Smooth muscle cell (in vitro differentiated cells): Measurements from ENCODE around the gene FAM9A. TPM values are rescaled to one million over a fixed set of nuclear protein-coding genes. Genes with fewer than 3 reads are reported as not detected.

Experiments
- DNase-seq: peaks from one replicate; lab custom pipeline; 2025; ENCODE audit not compliant: unreplicated experiment; lab: John Stamatoyannopoulos, UW
- H2AFZ ChIP-seq: fragments of 200-600 bp; sonication (generic); 2 replicates; pipeline ENCODE4 v1.6.0; 2016; ENCODE audit warnings: antibody characterized with exemption, low read depth, mild to moderate bottlenecking
- H3F3A ChIP-seq: fragments of 200-600 bp; sonication (generic); 2 replicates; pipeline ENCODE4 v1.6.0; 2017; ENCODE audit warnings: antibody characterized with exemption, low read depth
- H3K27ac ChIP-seq: fragments of 200-600 bp; sonication (generic); 2 replicates; pipeline ENCODE4 v1.5.1; 2016; ENCODE audit warnings: low read depth, mild to moderate bottlenecking
- H3K27me3 ChIP-seq: fragments of 200-600 bp; sonication (generic); 2 replicates; pipeline ENCODE4 v1.6.1; 2016; ENCODE audit warnings: low read depth, mild to moderate bottlenecking
- H3K36me3 ChIP-seq: fragments of 200-600 bp; sonication (generic); 2 replicates; pipeline ENCODE4 v1.5.1; 2016; ENCODE audit warnings: low read depth
- H3K4me1 ChIP-seq: fragments of 200-600 bp; sonication (generic); 2 replicates; pipeline ENCODE4 v1.5.1; 2016; ENCODE audit warnings: low read depth
- H3K4me2 ChIP-seq: fragments of 200-600 bp; sonication (generic); 2 replicates; pipeline ENCODE4 v1.6.0; 2016; ENCODE audit warnings: mild to moderate bottlenecking
- H3K4me3 ChIP-seq: fragments of 200-600 bp; sonication (generic); 2 replicates; pipeline ENCODE4 v1.5.1; 2016; ENCODE audit warnings: mild to moderate bottlenecking
- H3K79me2 ChIP-seq: fragments of 200-600 bp; sonication (generic); 2 replicates; pipeline ENCODE4 v1.6.0; 2016; ENCODE audit warnings: low read depth, mild to moderate bottlenecking
- H3K9ac ChIP-seq: fragments of 200-600 bp; sonication (generic); 2 replicates; pipeline ENCODE4 v1.6.0; 2016; ENCODE audit warnings: low read depth
- H3K9me3 ChIP-seq: fragments of 200-600 bp; sonication (generic); replicated peaks from 2 replicates; pipeline ENCODE4 v1.5.1; 2016; ENCODE audit warnings: low read depth
- H4K20me1 ChIP-seq: fragments of 200-600 bp; sonication (generic); 2 replicates; pipeline ENCODE4 v1.6.0; 2016; ENCODE audit warnings: low read depth
- WGBS: methylation state at CpG from one replicate; pipeline ENCODE4 v1.1.7; 2016; ENCODE audit warnings: low lambda C conversion rate; 5-methylcytosine and 5-hydroxymethylcytosine counted together
- polyA plus RNA-seq: library from polyadenylated mRNA; unstranded; fragments of >200 nt; fragmentation: Nextera tagmentation; extraction: Ambion mirVana; gene quantifications from 2 replicates; pipeline ENCODE4 v1.2.1, GENCODE V29; 2016
- total RNA-seq: library from RNA; depleted of rRNA; stranded (reverse); fragments of >200 nt; gene quantifications from 2 replicates; pipeline ENCODE4 v1.2.3, GENCODE V29; 2014
- TF ChIP-seq, protein P1 (sequence below): fragments of 200-600 bp; sonication (generic); IDR thresholded peaks from 2 replicates; pipeline ENCODE4 v1.5.1; 2017; ENCODE audit warnings: borderline replicate concordance, mild to moderate bottlenecking, antibody characterized with exemption; ENCODE audit not compliant: insufficient read depth, poor library complexity, severe bottlenecking

The FAM9A gene
- total and polyA plus RNA-seq, 2 experiments from 2014 or later: not detected

DNA sequence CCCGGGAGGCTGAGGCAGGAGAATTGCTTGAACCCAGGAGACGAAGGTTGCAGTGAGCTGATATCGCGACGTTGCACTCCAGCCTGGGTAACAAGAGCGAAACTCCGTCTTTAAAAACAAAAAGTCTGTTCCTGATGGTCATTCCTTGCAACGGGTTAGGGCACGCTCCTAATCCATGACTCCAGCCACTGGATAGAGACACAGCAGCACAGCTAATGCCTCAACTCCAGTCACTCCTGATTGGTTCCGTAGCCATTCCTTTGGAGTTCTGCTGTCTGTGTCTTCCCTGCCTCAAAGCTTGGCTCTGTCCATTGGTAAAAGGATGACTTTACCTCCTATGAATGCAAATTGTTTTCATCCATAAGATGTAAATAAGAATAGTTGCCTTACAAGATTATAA lies 44.3 kb upstream of the FAM9A start:
- H3K27ac ChIP-seq: no peak overlapping the region
- H3K9me3 ChIP-seq: no peaks in the 10 kb centered on the region
- DNase-seq: no peak
- no peaks in the 10 kb centered on the region for H3K4me1 ChIP-seq
- no peaks in the 10 kb centered on the region for H3K36me3 ChIP-seq
- H3K4me3 ChIP-seq: no peak overlapping the region
- H4K20me1 ChIP-seq: no peaks in the 10 kb centered on the region
- 91% methylated on average over 10 of the region's 10 CpGs for WGBS
- H3K79me2 ChIP-seq: no peaks in the 10 kb centered on the region
- TF ChIP-seq, protein P1, sequence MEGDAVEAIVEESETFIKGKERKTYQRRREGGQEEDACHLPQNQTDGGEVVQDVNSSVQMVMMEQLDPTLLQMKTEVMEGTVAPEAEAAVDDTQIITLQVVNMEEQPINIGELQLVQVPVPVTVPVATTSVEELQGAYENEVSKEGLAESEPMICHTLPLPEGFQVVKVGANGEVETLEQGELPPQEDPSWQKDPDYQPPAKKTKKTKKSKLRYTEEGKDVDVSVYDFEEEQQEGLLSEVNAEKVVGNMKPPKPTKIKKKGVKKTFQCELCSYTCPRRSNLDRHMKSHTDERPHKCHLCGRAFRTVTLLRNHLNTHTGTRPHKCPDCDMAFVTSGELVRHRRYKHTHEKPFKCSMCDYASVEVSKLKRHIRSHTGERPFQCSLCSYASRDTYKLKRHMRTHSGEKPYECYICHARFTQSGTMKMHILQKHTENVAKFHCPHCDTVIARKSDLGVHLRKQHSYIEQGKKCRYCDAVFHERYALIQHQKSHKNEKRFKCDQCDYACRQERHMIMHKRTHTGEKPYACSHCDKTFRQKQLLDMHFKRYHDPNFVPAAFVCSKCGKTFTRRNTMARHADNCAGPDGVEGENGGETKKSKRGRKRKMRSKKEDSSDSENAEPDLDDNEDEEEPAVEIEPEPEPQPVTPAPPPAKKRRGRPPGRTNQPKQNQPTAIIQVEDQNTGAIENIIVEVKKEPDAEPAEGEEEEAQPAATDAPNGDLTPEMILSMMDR: no peak
- H3K27me3 ChIP-seq: no peaks in the 10 kb centered on the region
- H2AFZ ChIP-seq: no peak overlapping the region
- H3F3A ChIP-seq: no peaks in the 10 kb centered on the region
- no peak overlapping the region for H3K9ac ChIP-seq
- H3K4me2 ChIP-seq: no peak overlapping the region

- TF ChIP-seq, protein P1: no peak
- Histone ChIP-seq H3F3A (no peaks in the 10 kb centered on the region), H3K27ac (no peak overlapping the region), H3K79me2 (no peaks in the 10 kb centered on the region), H3K27me3 (no peaks in the 10 kb centered on the region), H4K20me1 (no peaks in the 10 kb centered on the region), H3K9me3 (no peaks in the 10 kb centered on the region), H3K4me1 (no peaks in the 10 kb centered on the region), H3K36me3 (no peaks in the 10 kb centered on the region), H3K4me2 (no peak overlapping the region), H3K4me3 (no peak overlapping the region), H3K9ac (no peak overlapping the region), H2AFZ (no peak overlapping the region)
- 82% methylated on average over 11 of the region's 11 CpGs for WGBS
- no peak for DNase-seq
Measured at GRCh38 chrX:8845060-8845459, 43.9 kb upstream of the FAM9A start.

GRCh38 chrX:8844157-8844556 lies 43.0 kb upstream of the FAM9A start:
- no peak overlapping the region for H3K27ac ChIP-seq
- no peak overlapping the region for H3K9ac ChIP-seq
- H3K9me3 ChIP-seq: no peaks in the 10 kb centered on the region
- H3K36me3 ChIP-seq: no peaks in the 10 kb centered on the region
- H2AFZ ChIP-seq: no peak overlapping the region
- WGBS: 81% methylated on average over 1 of the region's 1 CpG
- no peaks in the 10 kb centered on the region for H3K79me2 ChIP-seq
- H3F3A ChIP-seq: no peaks in the 10 kb centered on the region
- no peak for DNase-seq
- H3K4me3 ChIP-seq: no peak overlapping the region
- H4K20me1 ChIP-seq: no peaks in the 10 kb centered on the region
- no peaks in the 10 kb centered on the region for H3K27me3 ChIP-seq
- H3K4me1 ChIP-seq: no peaks in the 10 kb centered on the region
- H3K4me2 ChIP-seq: no peak overlapping the region
- TF ChIP-seq, protein P1: no peak

DNA sequence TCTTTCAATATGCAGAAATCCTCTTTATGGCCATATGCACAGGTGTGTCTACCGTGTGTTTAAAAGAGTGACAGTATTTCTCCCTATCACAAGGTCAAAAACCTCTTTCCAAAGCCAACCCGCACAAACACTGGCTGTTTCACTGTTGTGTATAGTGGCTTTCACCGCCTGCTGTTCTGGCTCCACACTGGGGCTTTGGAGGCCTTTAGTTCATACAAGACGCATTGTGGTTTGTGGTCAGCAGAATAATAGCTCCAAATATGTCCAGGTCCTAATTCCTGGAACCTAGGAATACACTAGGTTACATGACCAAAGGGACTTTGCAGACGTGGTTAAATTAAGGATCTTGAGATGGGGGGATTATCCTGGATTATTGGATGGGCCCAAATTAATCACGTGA lies 40.7 kb upstream of the FAM9A start:
- no peaks in the 10 kb centered on the region for H4K20me1 ChIP-seq
- no peaks in the 10 kb centered on the region for H3F3A ChIP-seq
- TF ChIP-seq, protein P1: no peak
- no peaks in the 10 kb centered on the region for H3K27me3 ChIP-seq
- H3K4me1 ChIP-seq: no peaks in the 10 kb centered on the region
- H3K79me2 ChIP-seq: no peaks in the 10 kb centered on the region
- H3K27ac ChIP-seq: no peak overlapping the region
- WGBS: 64% methylated on average over 6 of the region's 6 CpGs
- no peak overlapping the region for H3K4me3 ChIP-seq
- no peak overlapping the region for H3K9ac ChIP-seq
- H2AFZ ChIP-seq: no peak overlapping the region
- DNase-seq: no peak
- no peaks in the 10 kb centered on the region for H3K9me3 ChIP-seq
- H3K4me2 ChIP-seq: no peak overlapping the region
- H3K36me3 ChIP-seq: no peaks in the 10 kb centered on the region
